Thyroid gland (tissue), 4 donors: ENCODE results near the gene TXLNG. TPM values are rescaled to one million over a fixed set of nuclear protein-coding genes. Genes with fewer than 3 reads are reported as not detected.
A peak's percentile ranks its signal among the peaks of the same experiment; 100 is the strongest.

Source experiments
- DNase-seq, 2 donors: peaks; one replicate each; pipeline ENCODE4 v3.0.0-alpha.2; 2019
- H3K27ac ChIP-seq, 3 donors: fragments of 200-600 bp; sonication (generic); 1 replicate in 2 of 3; 2 replicates in 1 of 3; pipeline ENCODE4 v1.5.1; 2016 to 2019; ENCODE audit warnings: mild to moderate bottlenecking in 1 of 3, moderate library complexity in 1 of 3
- H3K27me3 ChIP-seq: fragments of 200-600 bp; sonication (generic); one replicate; pipeline ENCODE4 v1.5.1; 2019
- H3K36me3 ChIP-seq, 2 donors: fragments of 200-600 bp; sonication (generic); one replicate each; pipeline ENCODE4 v1.5.1; 2016 to 2019
- H3K4me1 ChIP-seq, 2 donors: fragments of 200-600 bp; sonication (generic); one replicate each; pipeline ENCODE4 v1.5.1; 2017 to 2019
- H3K4me3 ChIP-seq, 3 donors: fragments of 200-600 bp; sonication (generic); replicated peaks in 1 of 3; 1 replicate in 2 of 3; 2 replicates in 1 of 3; pipeline ENCODE4 v1.5.1; 2016; ENCODE audit warnings: mild to moderate bottlenecking in 1 of 3
- H3K9me3 ChIP-seq: fragments of 200-600 bp; sonication (generic); one replicate; pipeline ENCODE4 v1.5.1; 2017
- POLR2A ChIP-seq, 2 donors: fragments of 450-650 bp; IDR thresholded peaks; one replicate each; pipeline ENCODE4 v1.6.1; 2017; ENCODE audit warnings: antibody characterized with exemption in 2 of 2, mild to moderate bottlenecking in 2 of 2, moderate library complexity in 1 of 2
- WGBS, 2 donors: methylation state at CpG; one replicate each; pipeline ENCODE4 v1.1.5; 2017; 5-methylcytosine and 5-hydroxymethylcytosine counted together
- intact Hi-C: fragments of 100-400 bp; cut with DNase I; formaldehyde crosslinking; loops from one replicate; pipeline ENCODE4 v1.15.1; 2023
- total RNA-seq, 4 donors: library from RNA; depleted of rRNA; stranded (reverse); fragments of >200 nt; gene quantifications; one replicate each; pipeline ENCODE4 v1.2.3, GENCODE V29; 2016
- TF ChIP-seq, protein P1 (sequence below), 6 experiments: fragments of 200-600 bp in 3 of 6; fragments of 450-650 bp in 3 of 6; sonication (generic) in 3 of 6; IDR thresholded peaks; one replicate each; pipeline ENCODE4 v1.5.1; 2016 to 2019; ENCODE audit warnings: antibody characterized with exemption in 6 of 6, mild to moderate bottlenecking in 2 of 6, inconsistent platforms in 1 of 6, moderate library complexity in 1 of 6

Gene TXLNG
- total RNA-seq, 4 donors from 2014 or later = 14.7 to 17.9 (median 16.3) TPM

GRCh38 chrX:16797358-16797757, 11.1 kb downstream of the TXLNG start:
- H3K4me3 ChIP-seq = no peak overlapping the region
- TF ChIP-seq, protein P1, sequence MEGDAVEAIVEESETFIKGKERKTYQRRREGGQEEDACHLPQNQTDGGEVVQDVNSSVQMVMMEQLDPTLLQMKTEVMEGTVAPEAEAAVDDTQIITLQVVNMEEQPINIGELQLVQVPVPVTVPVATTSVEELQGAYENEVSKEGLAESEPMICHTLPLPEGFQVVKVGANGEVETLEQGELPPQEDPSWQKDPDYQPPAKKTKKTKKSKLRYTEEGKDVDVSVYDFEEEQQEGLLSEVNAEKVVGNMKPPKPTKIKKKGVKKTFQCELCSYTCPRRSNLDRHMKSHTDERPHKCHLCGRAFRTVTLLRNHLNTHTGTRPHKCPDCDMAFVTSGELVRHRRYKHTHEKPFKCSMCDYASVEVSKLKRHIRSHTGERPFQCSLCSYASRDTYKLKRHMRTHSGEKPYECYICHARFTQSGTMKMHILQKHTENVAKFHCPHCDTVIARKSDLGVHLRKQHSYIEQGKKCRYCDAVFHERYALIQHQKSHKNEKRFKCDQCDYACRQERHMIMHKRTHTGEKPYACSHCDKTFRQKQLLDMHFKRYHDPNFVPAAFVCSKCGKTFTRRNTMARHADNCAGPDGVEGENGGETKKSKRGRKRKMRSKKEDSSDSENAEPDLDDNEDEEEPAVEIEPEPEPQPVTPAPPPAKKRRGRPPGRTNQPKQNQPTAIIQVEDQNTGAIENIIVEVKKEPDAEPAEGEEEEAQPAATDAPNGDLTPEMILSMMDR (IDR thresholded peaks at IDR 0.05) = no peak
- no peak for TF ChIP-seq POLR2A (IDR thresholded peaks at IDR 0.05)
- H3K36me3 ChIP-seq = no peaks in the 10 kb centered on the region
- H3K27ac ChIP-seq = no peak overlapping the region
- peak in 1 of 2 donors; percentile 1 for DNase-seq
- no peaks in the 10 kb centered on the region for H3K27me3 ChIP-seq
- H3K4me1 ChIP-seq = no peaks in the 10 kb centered on the region
- intact Hi-C loops = no loop called here
- 68 to 81% methylated on average over 5 of the region's 5 CpGs for WGBS, 2 donors
- H3K9me3 ChIP-seq = no peaks in the 10 kb centered on the region

- Histone ChIP-seq H3K9me3 (no peaks in the 10 kb centered on the region), H3K4me1 (no peaks in the 10 kb centered on the region), H3K27ac (no peak overlapping the region), H3K4me3 (no peak overlapping the region), H3K27me3 (no peaks in the 10 kb centered on the region), H3K36me3 (no peaks in the 10 kb centered on the region)
- DNase-seq = no peak
- WGBS, 2 donors = 91 to 94% methylated on average over 4 of the region's 4 CpGs
- TF ChIP-seq, protein P1 (IDR thresholded peaks at IDR 0.05) = no peak
- no peak for TF ChIP-seq POLR2A (IDR thresholded peaks at IDR 0.05)
- intact Hi-C loops = no loop called here
Observed at GRCh38 chrX:16797841-16798240, 11.6 kb downstream of the TXLNG start.

- 89 to 96% methylated on average over 5 to 8 of the region's 8 CpGs for WGBS, 2 donors
- intact Hi-C loops = no loop called here
Observed at GRCh38 chrX:16804923-16805464, 18.7 kb downstream of the TXLNG start.

GRCh38 chrX:16807548-16807947, 21.3 kb downstream of the TXLNG start:
- H3K4me1 ChIP-seq = peaks cover 6 to 7% of the 10 kb centered on the region in 2 donors
- no peaks in the 10 kb centered on the region for H3K27me3 ChIP-seq
- intact Hi-C loops = no loop called here
- no peak for DNase-seq
- no peaks in the 10 kb centered on the region for H3K36me3 ChIP-seq
- TF ChIP-seq, protein P1 (IDR thresholded peaks at IDR 0.05) = no peak
- TF ChIP-seq POLR2A (IDR thresholded peaks at IDR 0.05) = no peak
- no peaks in the 10 kb centered on the region for H3K9me3 ChIP-seq
- no peak overlapping the region for H3K4me3 ChIP-seq
- peak overlapping the region in 2 of 3 donors; percentile 9 to 24 for H3K27ac ChIP-seq

More at GRCh38 chrX:16804923-16805464, 18.7 kb downstream of the TXLNG start:
- TF ChIP-seq POLR2A (IDR thresholded peaks at IDR 0.05) = no peak
- TF ChIP-seq, protein P1 (IDR thresholded peaks at IDR 0.05) = no peak
- Histone ChIP-seq H3K27me3 (no peaks in the 10 kb centered on the region), H3K9me3 (no peaks in the 10 kb centered on the region), H3K4me1 (peaks cover 6 to 7% of the 10 kb centered on the region in 2 donors), H3K36me3 (no peaks in the 10 kb centered on the region), H3K27ac (no peak overlapping the region), H3K4me3 (no peak overlapping the region)
- DNase-seq = no peak

DNA sequence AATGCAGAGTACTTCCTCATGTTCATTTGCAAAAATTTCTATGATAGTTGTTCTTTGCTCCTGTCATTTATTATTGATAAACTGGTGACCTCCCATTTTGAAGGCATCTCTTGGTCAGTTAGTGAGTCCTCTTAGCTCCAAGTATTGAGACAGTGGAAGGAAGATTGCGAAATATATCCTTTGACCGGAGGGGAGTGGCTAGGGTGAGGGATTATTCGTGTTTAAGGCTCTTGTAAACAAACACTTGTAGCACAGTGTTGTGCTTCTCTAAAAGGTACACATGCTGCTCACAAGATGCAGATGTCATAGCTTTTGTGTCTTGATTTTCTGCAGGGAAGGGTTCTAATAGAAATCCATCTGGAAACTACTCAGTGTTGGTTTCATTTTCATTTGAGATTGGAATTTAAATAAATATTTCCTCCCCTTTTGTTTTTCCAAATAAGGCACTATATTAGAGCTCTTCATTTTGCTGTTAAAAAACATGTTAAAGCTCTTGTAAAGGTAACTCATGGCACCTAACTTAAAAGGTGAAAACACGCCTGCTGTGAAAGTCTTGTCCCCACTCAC, 21.8 kb downstream of the TXLNG start:
- intact Hi-C loops = no loop called here
- Histone ChIP-seq H3K27ac (peak overlapping the region in 1 of 3 donors; percentile 6), H3K27me3 (no peaks in the 10 kb centered on the region), H3K9me3 (no peaks in the 10 kb centered on the region), H3K4me1 (peaks cover 6 to 7% of the 10 kb centered on the region in 2 donors), H3K4me3 (no peak overlapping the region), H3K36me3 (no peaks in the 10 kb centered on the region)
- DNase-seq = no peak
- TF ChIP-seq POLR2A (IDR thresholded peaks at IDR 0.05) = no peak
- TF ChIP-seq, protein P1 (IDR thresholded peaks at IDR 0.05) = no peak
- WGBS, 2 donors = 44 to 51% methylated on average over 4 of the region's 4 CpGs
